Measurements from ENCODE around the gene SNF8.

SNF8 gene

GRCh38 chr17:48929812-48930165 is 14.9 kb downstream of the SNF8 start:
- no peak for DNase-seq (ENCODE audit: low read depth in 2 of 2)

DNA sequence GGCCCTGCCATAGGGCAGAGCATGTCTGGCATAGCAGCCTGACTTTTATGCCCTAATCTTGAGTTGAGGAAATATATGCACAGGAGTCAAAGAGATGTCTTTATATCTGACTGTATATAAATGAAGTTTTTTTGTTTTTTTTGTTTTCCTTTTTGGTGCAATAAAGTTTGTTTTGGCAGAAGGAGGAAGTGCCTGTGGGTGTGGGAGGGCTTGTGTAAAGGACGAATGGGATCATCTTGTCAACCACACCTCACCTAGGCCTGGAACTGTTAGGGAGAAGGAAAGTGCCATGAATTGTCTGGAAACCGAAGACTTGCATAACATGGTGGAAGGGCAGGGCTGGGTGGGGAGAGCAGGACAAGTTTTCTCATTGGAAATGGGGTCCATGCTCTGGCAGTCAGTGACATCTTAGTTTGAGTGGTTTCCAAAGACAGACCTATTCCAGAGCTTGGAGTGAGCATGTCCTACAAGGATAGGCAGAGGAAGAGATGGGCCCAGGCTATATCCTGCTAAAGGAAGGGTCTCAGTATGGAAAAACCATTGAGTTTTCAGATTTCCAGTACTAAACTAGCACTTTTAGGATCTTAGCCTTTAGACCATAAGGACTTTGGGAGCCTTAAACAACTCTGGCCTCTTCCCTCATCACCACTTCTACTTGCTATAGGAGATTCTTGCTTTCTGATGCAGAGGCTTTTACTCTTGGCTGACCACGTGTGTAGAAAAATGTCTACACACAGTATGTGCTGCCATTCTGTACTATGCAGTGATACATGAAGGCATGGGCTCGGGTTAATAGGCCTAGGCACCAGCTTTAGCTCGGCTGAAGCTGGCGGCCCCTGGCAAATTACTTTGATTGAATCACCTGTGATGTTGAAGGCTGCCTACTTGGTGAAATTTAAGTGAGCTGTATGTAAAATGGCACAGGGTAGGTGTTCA is 15.5 kb downstream of the SNF8 start:
- DNase-seq (ENCODE audit: low read depth in 2 of 2): no peak

- no peak for DNase-seq (ENCODE audit: low read depth in 2 of 2)
Observed at GRCh38 chr17:48927978-48928745, 16.5 kb downstream of the SNF8 start.

GRCh38 chr17:48925991-48926342 is 18.7 kb downstream of the SNF8 start:
- no peak for DNase-seq (ENCODE audit: low read depth in 2 of 2)

DNA sequence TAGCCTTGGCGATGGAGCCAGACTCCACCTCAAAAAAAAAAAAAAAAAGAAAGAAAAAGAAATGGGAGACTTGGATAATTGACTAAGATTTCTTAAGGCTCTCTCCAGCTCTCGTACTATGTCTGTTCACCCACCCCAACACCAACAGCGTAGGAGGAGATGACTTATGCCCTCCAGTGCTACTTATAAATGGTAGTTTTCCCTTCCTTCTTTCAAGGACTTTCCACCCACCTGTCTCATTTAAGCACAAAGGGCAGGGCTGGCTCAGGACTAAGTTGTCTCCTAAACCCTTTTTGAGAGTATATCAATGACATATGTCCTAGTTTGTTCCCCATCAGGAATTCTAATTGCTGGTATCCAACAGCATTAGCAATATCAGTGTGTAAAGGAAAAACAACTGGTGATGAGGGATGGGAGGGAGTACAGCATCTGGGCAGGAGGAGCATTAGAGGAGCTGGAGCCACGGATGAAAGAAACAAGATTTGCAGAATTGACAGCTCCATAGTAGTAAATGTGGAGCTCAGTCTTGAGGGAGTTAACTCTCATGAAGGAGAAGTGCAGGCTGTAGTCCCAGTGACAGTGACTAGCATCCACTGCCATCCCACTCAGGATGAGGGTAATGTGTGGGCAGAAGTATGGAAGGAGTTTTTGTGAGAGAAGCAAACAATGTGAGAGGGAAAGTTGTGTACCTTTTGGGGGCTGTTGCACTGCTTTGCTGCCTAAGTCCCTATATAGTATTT is 19.2 kb downstream of the SNF8 start:
- DNase-seq (ENCODE audit: low read depth in 2 of 2): no peak

GRCh38 chr17:48915459-48916282 is 29.0 kb downstream of the SNF8 start:
- DNase-seq (ENCODE audit: low read depth in 2 of 2): peak; percentile 25 to 57

GRCh38 chr17:48912476-48912875 is 32.2 kb downstream of the SNF8 start:
- DNase-seq (ENCODE audit: low read depth in 2 of 2): no peak

- no peak for DNase-seq (ENCODE audit: low read depth in 2 of 2)
Observed at GRCh38 chr17:48910370-48910769, 34.3 kb downstream of the SNF8 start.

- no peak for DNase-seq (ENCODE audit: low read depth in 2 of 2)
Observed at GRCh38 chr17:48909783-48910182, 34.9 kb downstream of the SNF8 start.

DNA sequence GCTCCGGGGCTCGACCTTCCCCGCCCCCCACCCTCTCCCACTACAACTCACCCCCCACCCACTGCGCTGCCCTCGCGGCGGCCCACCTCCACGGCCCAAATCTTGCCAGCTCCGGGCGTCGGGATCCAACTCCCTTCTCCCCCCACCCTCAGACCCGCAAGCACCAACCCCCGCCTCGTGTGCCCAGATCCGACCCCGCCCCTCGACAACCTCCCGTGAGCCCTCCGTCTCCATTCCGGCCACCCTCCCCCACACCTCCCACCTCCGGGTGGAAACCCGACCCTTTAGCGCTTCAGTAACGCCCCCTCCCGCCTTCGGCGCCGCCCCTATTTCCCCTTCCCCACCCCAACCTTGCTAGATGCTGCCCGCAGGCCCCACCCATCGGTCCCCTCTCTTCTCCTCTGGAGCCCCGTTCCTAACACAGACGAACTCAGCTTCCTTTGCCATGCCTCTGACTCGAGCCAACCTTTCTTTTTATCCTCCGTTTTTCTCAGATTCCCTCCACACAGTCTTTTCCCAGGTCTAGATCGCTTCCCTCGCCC is 35.7 kb downstream of the SNF8 start:
- peak; percentile 85 to 92 for DNase-seq (ENCODE audit: low read depth in 2 of 2)

- peak; percentile 85 to 87 for DNase-seq (ENCODE audit: low read depth in 2 of 2)
Observed at GRCh38 chr17:48908047-48908843, 36.4 kb downstream of the SNF8 start, which contains the start of gene UBE2Z. Gene UBE2Z, plus strand, starts transcription at chr17:48908407. Its CDS starts 97 bp downstream, at chr17:48908504.

DNA sequence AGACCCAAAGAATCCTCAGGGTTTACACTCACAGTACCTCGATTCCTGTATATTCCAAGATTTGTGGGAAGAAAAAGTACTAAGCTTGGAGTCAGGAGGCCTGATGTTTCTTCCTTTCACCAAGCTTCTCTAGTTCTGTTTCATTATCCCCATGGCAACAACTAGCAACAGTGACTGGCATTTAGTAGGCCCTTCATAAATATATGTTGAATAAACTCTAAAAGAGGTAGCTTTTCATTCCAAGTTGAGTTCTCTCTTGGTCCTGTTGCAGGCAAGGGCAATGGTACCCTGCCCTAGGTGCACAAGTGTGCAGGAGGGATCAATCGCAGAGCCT is 37.0 kb downstream of the SNF8 start:
- DNase-seq (ENCODE audit: low read depth in 2 of 2): no peak

GRCh38 chr17:48905987-48906515 is 38.6 kb downstream of the SNF8 start:
- DNase-seq (ENCODE audit: low read depth in 2 of 2): no peak

GRCh38 chr17:48904428-48904827 is 40.2 kb downstream of the SNF8 start:
- DNase-seq (ENCODE audit: low read depth in 2 of 2): no peak

- no peak for DNase-seq (ENCODE audit: low read depth in 2 of 2)
Observed at GRCh38 chr17:48903401-48903800, 41.2 kb downstream of the SNF8 start.

DNA sequence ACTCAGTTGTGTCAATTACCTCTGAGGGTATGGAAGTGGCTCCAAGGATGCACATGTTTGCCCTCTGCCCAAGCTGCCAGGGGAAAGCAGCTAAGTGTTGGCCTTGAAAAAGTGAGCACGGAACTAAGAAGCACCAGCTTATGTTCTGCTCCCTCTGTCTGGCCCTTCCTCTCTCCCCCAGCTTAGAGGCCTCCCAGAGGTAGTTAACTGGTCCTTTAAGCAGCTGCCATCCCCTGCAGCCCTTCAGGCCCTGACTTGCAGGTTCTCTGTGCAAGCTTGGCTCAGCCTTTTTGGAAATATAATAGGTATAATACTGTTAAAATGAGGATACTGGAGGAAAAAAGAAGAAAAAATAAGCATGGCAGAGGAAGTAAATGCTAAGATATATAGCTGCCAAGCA is 43.4 kb downstream of the SNF8 start:
- DNase-seq (ENCODE audit: low read depth in 2 of 2): no peak

GRCh38 chr17:48894886-48895285 is 49.8 kb downstream of the SNF8 start:
- no peak for DNase-seq (ENCODE audit: low read depth in 2 of 2)

GRCh38 chr17:48893646-48894508 is 50.8 kb downstream of the SNF8 start:
- DNase-seq (ENCODE audit: low read depth in 2 of 2): no peak
